ENCODE data around the gene UBASH3B.

The UBASH3B gene

DNA sequence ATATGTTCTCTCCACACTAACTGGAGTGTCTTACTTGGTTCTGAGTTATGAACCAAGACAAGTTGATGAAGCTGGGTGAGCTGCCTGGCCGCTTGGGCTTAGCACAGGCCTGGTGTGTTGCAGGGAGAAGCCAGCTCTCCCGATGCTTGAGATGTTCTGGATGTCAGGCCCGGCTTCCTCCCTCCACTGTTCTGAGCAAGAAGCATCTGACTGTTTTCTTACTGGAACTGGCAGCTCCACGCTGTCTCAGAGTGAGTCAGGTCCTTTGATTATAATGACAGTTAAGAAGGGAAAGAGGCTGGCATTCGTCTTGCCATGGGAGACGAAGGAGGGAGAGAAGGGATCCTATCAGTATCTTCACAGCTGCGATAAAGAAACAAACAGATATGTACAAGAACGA is 136.3 kb downstream of the UBASH3B start:
- TF ChIP-seq CTCF (IDR thresholded peaks at IDR 0.05; ENCODE audit: insufficient read depth, low read depth, low read length, missing control alignments), result no peak
- peak; percentile 62 for DNase-seq (ENCODE audit: low read depth)
- H3K4me3 ChIP-seq (ENCODE audit: low read length), result no peak overlapping the region

DNA sequence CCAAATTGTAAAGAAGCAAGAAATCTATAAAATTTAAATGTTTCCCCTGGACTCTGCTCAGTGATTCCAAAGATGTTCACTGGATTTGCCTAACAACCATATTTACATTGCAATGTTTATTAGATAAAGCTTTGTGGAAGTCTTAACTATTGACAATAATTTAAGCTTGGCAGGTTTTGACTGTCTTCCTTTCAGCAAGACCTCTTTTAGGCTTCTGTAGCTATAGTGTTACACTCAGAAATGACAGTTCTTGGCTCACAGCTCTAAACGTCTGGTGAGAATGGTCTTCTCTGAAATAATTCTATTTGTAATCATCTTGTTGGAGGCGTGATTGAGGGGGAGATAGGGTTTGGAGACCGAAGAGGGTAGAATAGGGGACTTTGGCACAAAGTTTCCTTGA is 138.0 kb downstream of the UBASH3B start:
- H3K4me3 ChIP-seq (ENCODE audit: low read length), result no peak overlapping the region
- no peak for DNase-seq (ENCODE audit: low read depth)
- TF ChIP-seq CTCF (IDR thresholded peaks at IDR 0.05; ENCODE audit: insufficient read depth, low read depth, low read length, missing control alignments), result no peak

DNA sequence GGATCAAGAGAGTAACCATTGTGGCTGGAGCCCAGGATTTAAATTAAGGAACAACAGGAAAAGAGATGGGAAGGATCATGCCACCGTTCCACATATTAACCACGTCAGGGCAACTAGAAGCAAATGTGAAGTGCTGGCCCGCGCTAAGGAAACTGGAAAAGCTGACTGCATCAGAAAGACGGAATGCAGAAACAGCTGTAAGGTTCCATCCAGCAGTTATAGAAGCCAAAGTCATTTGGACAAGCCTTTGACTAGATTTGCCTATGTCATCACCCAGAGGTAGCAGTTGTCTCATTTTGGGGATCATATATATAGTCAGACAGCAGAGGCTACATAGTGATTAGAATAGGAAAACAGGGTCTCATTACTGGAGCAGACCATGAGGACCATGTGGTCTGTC is 139.8 kb downstream of the UBASH3B start:
- no peak for TF ChIP-seq CTCF (IDR thresholded peaks at IDR 0.05; ENCODE audit: insufficient read depth, low read depth, low read length, missing control alignments)
- no peak for DNase-seq (ENCODE audit: low read depth)
- no peak overlapping the region for H3K4me3 ChIP-seq (ENCODE audit: low read length)

DNA sequence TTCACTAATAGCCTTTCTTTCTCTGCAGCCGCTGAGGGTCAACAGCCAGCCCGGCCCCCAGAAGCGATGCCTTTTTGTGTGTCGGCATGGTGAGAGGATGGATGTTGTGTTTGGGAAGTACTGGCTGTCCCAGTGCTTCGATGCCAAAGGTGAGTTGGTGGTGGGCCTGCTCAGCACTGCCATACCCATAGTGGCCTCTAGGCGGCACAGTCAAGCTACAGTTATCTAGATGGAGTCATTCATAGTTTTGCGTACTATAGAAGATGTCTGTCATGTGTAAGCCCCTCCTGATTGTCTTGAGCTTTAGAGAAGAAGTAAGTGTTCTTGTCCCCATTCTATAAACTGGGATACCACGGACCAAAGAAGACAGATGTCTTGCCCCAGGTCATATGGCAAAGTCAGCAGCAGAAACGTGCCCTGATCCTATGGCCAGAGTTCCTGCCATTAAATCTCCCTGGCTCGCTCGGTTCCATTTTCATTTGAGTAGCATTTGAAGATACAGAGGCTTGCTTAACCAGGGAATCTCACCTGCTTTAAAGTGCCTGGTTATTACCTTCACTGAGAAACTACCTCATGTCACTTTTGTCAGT is 140.7 kb downstream of the UBASH3B start:
- peak; percentile 65 for DNase-seq (ENCODE audit: low read depth)
- TF ChIP-seq CTCF (IDR thresholded peaks at IDR 0.05; ENCODE audit: insufficient read depth, low read depth, low read length, missing control alignments), result peak; percentile 96
- H3K4me3 ChIP-seq (ENCODE audit: low read length), result no peak overlapping the region

- no peak for TF ChIP-seq CTCF (IDR thresholded peaks at IDR 0.05; ENCODE audit: insufficient read depth, low read depth, low read length, missing control alignments)
- H3K4me3 ChIP-seq (ENCODE audit: low read length), result no peak overlapping the region
- DNase-seq (ENCODE audit: low read depth), result no peak
These were observed 142.1 kb downstream of the UBASH3B start for GRCh38 chr11:122797651-122798050.

- no peak overlapping the region for H3K4me3 ChIP-seq (ENCODE audit: low read length)
- TF ChIP-seq CTCF (IDR thresholded peaks at IDR 0.05; ENCODE audit: insufficient read depth, low read depth, low read length, missing control alignments), result no peak
- DNase-seq (ENCODE audit: low read depth), result no peak
These were observed 144.0 kb downstream of the UBASH3B start for GRCh38 chr11:122799406-122800105.

DNA sequence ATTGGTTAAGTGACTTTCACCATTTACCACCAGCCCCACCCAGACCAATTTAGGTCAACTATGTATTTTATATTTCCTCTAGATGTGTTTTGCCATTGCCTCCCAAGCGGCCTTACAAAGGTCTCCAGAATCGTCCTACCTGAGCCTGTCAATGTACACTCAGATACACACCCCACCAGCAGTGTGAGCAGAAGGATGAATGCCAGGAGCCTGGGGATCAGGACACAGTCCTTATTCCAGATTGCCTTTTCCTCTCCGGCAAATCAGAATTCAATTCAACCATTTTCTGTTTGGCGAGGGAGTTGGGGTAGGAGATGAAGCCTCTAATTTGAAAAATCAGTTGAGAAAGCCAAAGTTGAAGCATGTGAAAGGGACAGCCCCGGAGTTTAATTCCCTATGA is 147.4 kb downstream of the UBASH3B start:
- H3K4me3 ChIP-seq (ENCODE audit: low read length), result no peak overlapping the region
- TF ChIP-seq CTCF (IDR thresholded peaks at IDR 0.05; ENCODE audit: insufficient read depth, low read depth, low read length, missing control alignments), result no peak
- DNase-seq (ENCODE audit: low read depth), result no peak

Data from epithelial cell of esophagus (primary cell).